Measurements from ENCODE around the gene MYB. TPM values are rescaled to one million over a fixed set of nuclear protein-coding genes. Genes with fewer than 3 reads are reported as not detected.

MYB gene
- total RNA-seq, 2 donors from 2014 or later, result not detected

GRCh38 chr6:135221042-135221441 is 39.9 kb downstream of the MYB start:
- no peaks in the 10 kb centered on the region for H3K4me1 ChIP-seq (ENCODE audit: control insufficient read depth in 1 of 2, low read depth in 2 of 2)
- H3K27me3 ChIP-seq (replicated peaks; ENCODE audit: insufficient read depth), result no peaks in the 10 kb centered on the region
- no peaks in the 10 kb centered on the region for H3K9me3 ChIP-seq
- H3K27ac ChIP-seq, result no peak overlapping the region
- no peak overlapping the region for H3K4me3 ChIP-seq
- no peak for DNase-seq (ENCODE audit: low spot score)
- no peak for ATAC-seq (ENCODE audit: insufficient number of reproducible peaks, low FRiP score, low read depth)
- TF ChIP-seq CTCF (IDR thresholded peaks at IDR 0.05), result no peak
- no peaks in the 10 kb centered on the region for H3K36me3 ChIP-seq

- ATAC-seq (ENCODE audit: insufficient number of reproducible peaks, low FRiP score, low read depth) (no peak), DNase-seq (ENCODE audit: low spot score) (no peak)
- Histone ChIP-seq H3K27ac (no peak overlapping the region), H3K36me3 (no peaks in the 10 kb centered on the region), H3K27me3 (replicated peaks; ENCODE audit: insufficient read depth) (no peaks in the 10 kb centered on the region), H3K9me3 (no peaks in the 10 kb centered on the region), H3K4me3 (no peak overlapping the region), H3K4me1 (ENCODE audit: control insufficient read depth in 1 of 2, low read depth in 2 of 2) (no peaks in the 10 kb centered on the region)
- TF ChIP-seq CTCF (IDR thresholded peaks at IDR 0.05), result no peak
These were observed 40.4 kb downstream of the MYB start for GRCh38 chr6:135221505-135221904.

GRCh38 chr6:135222623-135223022 is 41.5 kb downstream of the MYB start:
- no peak for TF ChIP-seq CTCF (IDR thresholded peaks at IDR 0.05)
- H3K27me3 ChIP-seq (replicated peaks; ENCODE audit: insufficient read depth), result no peaks in the 10 kb centered on the region
- ATAC-seq (ENCODE audit: insufficient number of reproducible peaks, low FRiP score, low read depth) (no peak), DNase-seq (ENCODE audit: low spot score) (no peak)
- no peaks in the 10 kb centered on the region for H3K4me1 ChIP-seq (ENCODE audit: control insufficient read depth in 1 of 2, low read depth in 2 of 2)
- no peak overlapping the region for H3K4me3 ChIP-seq
- no peaks in the 10 kb centered on the region for H3K9me3 ChIP-seq
- no peaks in the 10 kb centered on the region for H3K36me3 ChIP-seq
- H3K27ac ChIP-seq, result no peak overlapping the region

GRCh38 chr6:135224037-135224647 is 43.0 kb downstream of the MYB start:
- no peaks in the 10 kb centered on the region for H3K27me3 ChIP-seq (replicated peaks; ENCODE audit: insufficient read depth)
- DNase-seq (ENCODE audit: low spot score) (no peak), ATAC-seq (ENCODE audit: insufficient number of reproducible peaks, low FRiP score, low read depth) (no peak)
- TF ChIP-seq CTCF (IDR thresholded peaks at IDR 0.05), result no peak
- H3K4me1 ChIP-seq (ENCODE audit: control insufficient read depth in 1 of 2, low read depth in 2 of 2), result no peaks in the 10 kb centered on the region
- H3K4me3 ChIP-seq, result no peak overlapping the region
- H3K9me3 ChIP-seq, result no peaks in the 10 kb centered on the region
- no peaks in the 10 kb centered on the region for H3K36me3 ChIP-seq
- no peak overlapping the region for H3K27ac ChIP-seq

GRCh38 chr6:135225911-135226310 is 44.8 kb downstream of the MYB start:
- H3K27me3 ChIP-seq (replicated peaks; ENCODE audit: insufficient read depth), result no peaks in the 10 kb centered on the region
- H3K4me1 ChIP-seq (ENCODE audit: control insufficient read depth in 1 of 2, low read depth in 2 of 2), result no peaks in the 10 kb centered on the region
- no peak overlapping the region for H3K27ac ChIP-seq
- ATAC-seq (ENCODE audit: insufficient number of reproducible peaks, low FRiP score, low read depth), result no peak
- H3K4me3 ChIP-seq, result no peak overlapping the region
- H3K9me3 ChIP-seq, result no peaks in the 10 kb centered on the region
- TF ChIP-seq CTCF (IDR thresholded peaks at IDR 0.05), result no peak
- H3K36me3 ChIP-seq, result no peaks in the 10 kb centered on the region
- DNase-seq (ENCODE audit: low spot score), result no peak
